ENCODE data around the gene RNF130. TPM values are rescaled to one million over a fixed set of nuclear protein-coding genes. Genes with fewer than 3 reads are reported as not detected.

The RNF130 gene
- total and polyA plus RNA-seq, 2 of the 13 experiments (the other 11 are each of a cell fraction or from before 2014, with no cell fraction given) = 28.2 to 28.3 TPM

DNA sequence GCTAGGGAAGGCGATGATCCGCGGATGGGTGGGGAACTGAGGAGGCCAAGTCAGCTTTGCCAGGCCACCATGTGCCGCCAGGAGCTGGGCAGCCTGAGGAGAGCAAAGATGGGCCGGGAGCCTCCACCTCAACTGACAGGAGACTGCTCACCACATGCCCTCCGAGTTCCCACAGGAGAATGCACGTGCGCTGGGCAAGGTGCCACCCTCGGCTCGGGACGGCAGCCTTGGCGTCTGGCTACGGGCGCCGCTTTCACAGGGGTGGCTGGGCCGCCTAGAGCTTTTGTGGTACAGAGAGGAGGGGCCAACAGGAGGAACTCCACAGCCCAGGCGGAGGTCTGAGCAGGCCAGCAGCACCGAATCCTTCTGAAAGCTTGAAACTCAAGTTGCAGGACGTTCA lies 158.6 kb downstream of the RNF130 start:
- H3K4me2 ChIP-seq (ENCODE audit: low read depth, low read length) = no peak overlapping the region
- in situ Hi-C loops (cut with HindIII; ENCODE audit: extremely low pct_ligation_motif_present, low pct_unique_long_range_greater_than_20kb) = no loop called here
- DNase-seq (ENCODE audit: low spot score) = no peak

More for the DNA sequence above, 158.6 kb downstream of the RNF130 start:
- H3K36me3 ChIP-seq (replicated peaks in 1 of 2; ENCODE audit: control insufficient read depth in 1 of 2, insufficient read depth in 2 of 2, low read length in 2 of 2) = no peaks in the 10 kb centered on the region
- no peaks in the 10 kb centered on the region for H3K9me3 ChIP-seq (ENCODE audit: low read length)
- WGBS (ENCODE audit: low lambda C conversion rate) = 67% methylated on average over 15 of the region's 19 CpGs
- H3K27ac ChIP-seq (ENCODE audit: extremely low read length, insufficient read depth, low read length) = no peak overlapping the region
- intact Hi-C loops (cut with micrococcal nuclease; ENCODE audit: unreplicated experiment) = no loop called here
- no TSS peak for BruUV-seq (replicated peaks)
- ATAC-seq = no peak
- no peaks in the 10 kb centered on the region for H4K20me1 ChIP-seq (ENCODE audit: insufficient read depth, low read length)
- peaks cover 18% of the 10 kb centered on the region for H3K4me1 ChIP-seq (ENCODE audit: insufficient read depth, low read length)
- no peak overlapping the region for H3K9ac ChIP-seq (ENCODE audit: insufficient read depth, low read depth, low read length)
- no peak for FAIRE-seq
- ChIA-PET POLR2A (no interaction called here), CTCF (ENCODE audit: low intra/inter-chr PET ratio, low total read pairs) (no interaction called here)
- H3K79me2 ChIP-seq (ENCODE audit: insufficient read depth, low read length) = no peaks in the 10 kb centered on the region
- TF ChIP-seq, protein P1, sequence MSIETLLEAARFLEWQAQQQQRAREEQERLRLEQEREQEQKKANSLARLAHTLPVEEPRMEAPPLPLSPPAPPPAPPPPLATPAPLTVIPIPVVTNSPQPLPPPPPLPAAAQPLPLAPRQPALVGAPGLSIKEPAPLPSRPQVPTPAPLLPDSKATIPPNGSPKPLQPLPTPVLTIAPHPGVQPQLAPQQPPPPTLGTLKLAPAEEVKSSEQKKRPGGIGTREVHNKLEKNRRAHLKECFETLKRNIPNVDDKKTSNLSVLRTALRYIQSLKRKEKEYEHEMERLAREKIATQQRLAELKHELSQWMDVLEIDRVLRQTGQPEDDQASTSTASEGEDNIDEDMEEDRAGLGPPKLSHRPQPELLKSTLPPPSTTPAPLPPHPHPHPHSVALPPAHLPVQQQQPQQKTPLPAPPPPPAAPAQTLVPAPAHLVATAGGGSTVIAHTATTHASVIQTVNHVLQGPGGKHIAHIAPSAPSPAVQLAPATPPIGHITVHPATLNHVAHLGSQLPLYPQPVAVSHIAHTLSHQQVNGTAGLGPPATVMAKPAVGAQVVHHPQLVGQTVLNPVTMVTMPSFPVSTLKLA (IDR thresholded peaks at IDR 0.05) = peak; percentile 39; the same call in 1 of the 2 replicates
- TF ChIP-seq, protein P2, sequence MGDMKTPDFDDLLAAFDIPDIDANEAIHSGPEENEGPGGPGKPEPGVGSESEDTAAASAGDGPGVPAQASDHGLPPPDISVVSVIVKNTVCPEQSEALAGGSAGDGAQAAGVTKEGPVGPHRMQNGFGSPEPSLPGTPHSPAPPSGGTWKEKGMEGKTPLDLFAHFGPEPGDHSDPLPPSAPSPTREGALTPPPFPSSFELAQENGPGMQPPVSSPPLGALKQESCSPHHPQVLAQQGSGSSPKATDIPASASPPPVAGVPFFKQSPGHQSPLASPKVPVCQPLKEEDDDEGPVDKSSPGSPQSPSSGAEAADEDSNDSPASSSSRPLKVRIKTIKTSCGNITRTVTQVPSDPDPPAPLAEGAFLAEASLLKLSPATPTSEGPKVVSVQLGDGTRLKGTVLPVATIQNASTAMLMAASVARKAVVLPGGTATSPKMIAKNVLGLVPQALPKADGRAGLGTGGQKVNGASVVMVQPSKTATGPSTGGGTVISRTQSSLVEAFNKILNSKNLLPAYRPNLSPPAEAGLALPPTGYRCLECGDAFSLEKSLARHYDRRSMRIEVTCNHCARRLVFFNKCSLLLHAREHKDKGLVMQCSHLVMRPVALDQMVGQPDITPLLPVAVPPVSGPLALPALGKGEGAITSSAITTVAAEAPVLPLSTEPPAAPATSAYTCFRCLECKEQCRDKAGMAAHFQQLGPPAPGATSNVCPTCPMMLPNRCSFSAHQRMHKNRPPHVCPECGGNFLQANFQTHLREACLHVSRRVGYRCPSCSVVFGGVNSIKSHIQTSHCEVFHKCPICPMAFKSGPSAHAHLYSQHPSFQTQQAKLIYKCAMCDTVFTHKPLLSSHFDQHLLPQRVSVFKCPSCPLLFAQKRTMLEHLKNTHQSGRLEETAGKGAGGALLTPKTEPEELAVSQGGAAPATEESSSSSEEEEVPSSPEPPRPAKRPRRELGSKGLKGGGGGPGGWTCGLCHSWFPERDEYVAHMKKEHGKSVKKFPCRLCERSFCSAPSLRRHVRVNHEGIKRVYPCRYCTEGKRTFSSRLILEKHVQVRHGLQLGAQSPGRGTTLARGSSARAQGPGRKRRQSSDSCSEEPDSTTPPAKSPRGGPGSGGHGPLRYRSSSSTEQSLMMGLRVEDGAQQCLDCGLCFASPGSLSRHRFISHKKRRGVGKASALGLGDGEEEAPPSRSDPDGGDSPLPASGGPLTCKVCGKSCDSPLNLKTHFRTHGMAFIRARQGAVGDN (CRISPR knock-in tag; IDR thresholded peaks at IDR 0.05) = 0 out of 2 replicates have a peak, but pooled peaks have one; percentile 14
- no peak for TF ChIP-seq REXO4 (CRISPR knock-in tag; IDR thresholded peaks at IDR 0.05; ENCODE audit: borderline replicate concordance)
- H2AFZ ChIP-seq (ENCODE audit: low read length) = no peak overlapping the region
- H3K4me3 ChIP-seq (replicated peaks in 1 of 3; ENCODE audit: insufficient read depth in 1 of 3, low read depth in 2 of 3, low read length in 3 of 3) = no peak overlapping the region
- peaks cover 0 to 8% of the 10 kb centered on the region in 2 experiments; a peak in 1 of 5 replicates for H3K27me3 ChIP-seq (ENCODE audit: control insufficient read depth in 1 of 2, insufficient read depth in 2 of 2, low read length in 2 of 2)
